ENCODE data around the gene SUPT16H.
"Not testable (repeated sequence)": the region's sequence is repeated elsewhere in the genome, so short reads cannot be mapped to it uniquely, and the experiment has no call there.

The SUPT16H gene

DNA sequence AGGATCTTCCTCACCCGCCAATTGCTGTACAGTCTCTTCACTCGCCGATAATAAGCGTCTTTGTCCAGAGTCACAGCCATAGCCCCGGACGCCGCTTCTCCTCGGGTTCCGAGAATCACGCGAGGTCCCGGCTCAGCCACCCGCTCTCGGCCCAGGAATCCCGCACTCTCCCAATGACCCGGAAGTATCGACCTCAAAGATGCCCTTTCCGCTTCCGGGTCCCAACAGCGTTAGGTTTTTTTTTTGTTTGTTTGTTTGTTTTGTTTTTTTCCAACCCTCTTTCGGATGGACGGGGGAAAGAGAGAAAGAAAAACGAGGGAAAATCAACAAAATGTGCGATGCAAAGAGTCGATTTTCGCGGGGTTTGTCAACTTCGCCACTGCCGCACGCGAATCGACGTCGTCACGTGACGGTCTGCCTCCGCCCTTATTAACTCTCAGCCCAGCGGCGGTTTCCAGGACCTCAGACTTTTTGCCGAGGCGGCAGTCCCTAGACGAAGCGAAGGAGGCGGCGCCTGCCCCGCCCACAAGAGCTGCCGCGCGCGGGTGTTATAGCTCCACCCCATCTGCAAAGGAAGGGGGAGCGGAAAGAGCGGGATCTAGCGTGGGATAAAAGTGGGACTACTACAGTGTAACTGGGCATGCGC lies at the start of gene SUPT16H:
TSS of gene SUPT16H (minus strand) at position 172 of the 646 bp plus-strand sequence. CDS start at position 80, 92 bp downstream.
- in situ Hi-C loops (cut with MboI; ENCODE audit: low sequenced_read_pairs): no loop called here

GRCh38 chr14:21431126-21431525 lies 47.3 kb upstream of the SUPT16H start:
- in situ Hi-C loops (cut with MboI; ENCODE audit: low sequenced_read_pairs): no loop called here

- in situ Hi-C loops (cut with MboI; ENCODE audit: low sequenced_read_pairs): no loop called here
These were observed 45.1 kb upstream of the SUPT16H start for GRCh38 chr14:21428930-21429329.

DNA sequence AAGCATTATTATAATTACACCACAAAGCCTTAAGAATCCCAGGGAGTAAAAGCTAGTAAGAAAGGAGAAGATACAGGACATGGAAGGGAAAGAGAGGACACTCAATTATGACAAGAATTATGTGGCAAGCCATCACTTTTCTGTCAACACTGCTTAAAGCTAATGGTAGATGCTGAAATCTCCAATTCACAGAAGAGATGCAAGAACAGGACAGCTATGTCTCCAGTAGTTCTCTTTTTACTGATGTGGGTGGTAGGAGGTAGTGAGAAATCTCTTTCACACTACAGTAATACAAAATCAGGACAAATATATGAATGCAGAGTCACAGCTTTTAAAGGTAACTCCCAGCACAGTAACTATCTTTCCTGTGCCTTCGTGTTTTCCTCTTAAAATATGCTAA lies 42.9 kb upstream of the SUPT16H start:
- in situ Hi-C loops (cut with MboI; ENCODE audit: low sequenced_read_pairs): no loop called here

GRCh38 chr14:21419528-21419927 lies 35.7 kb upstream of the SUPT16H start:
- in situ Hi-C loops (cut with MboI; ENCODE audit: low sequenced_read_pairs): no loop called here

- in situ Hi-C loops (cut with MboI; ENCODE audit: low sequenced_read_pairs): no loop called here
These were observed 31.5 kb upstream of the SUPT16H start for GRCh38 chr14:21415329-21415728.

- in situ Hi-C loops (cut with MboI; ENCODE audit: low sequenced_read_pairs): no loop called here
These were observed 30.4 kb upstream of the SUPT16H start for GRCh38 chr14:21414137-21414631.

DNA sequence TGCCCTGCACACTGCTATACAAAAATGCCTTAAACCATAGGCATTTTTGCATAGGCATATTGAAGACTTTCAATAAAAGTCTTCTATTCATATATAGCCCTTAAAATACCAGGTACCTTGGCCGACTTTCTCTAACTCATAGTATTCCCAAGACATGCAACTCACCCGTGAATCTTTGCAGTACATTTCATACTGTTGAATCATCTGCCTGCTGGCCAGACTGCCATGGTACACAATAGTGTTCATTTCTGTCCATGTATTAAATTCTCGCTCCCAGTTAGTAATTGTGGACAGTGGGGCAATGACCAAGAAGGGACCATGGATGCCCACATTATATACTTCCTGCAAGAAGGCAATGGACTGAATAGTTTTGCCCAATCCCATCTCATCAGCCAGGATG lies 24.3 kb upstream of the SUPT16H start:
- in situ Hi-C loops (cut with MboI; ENCODE audit: low sequenced_read_pairs): no loop called here

- in situ Hi-C loops (cut with MboI; ENCODE audit: low sequenced_read_pairs): no loop called here
These were observed 22.4 kb upstream of the SUPT16H start for GRCh38 chr14:21406213-21406612.

DNA sequence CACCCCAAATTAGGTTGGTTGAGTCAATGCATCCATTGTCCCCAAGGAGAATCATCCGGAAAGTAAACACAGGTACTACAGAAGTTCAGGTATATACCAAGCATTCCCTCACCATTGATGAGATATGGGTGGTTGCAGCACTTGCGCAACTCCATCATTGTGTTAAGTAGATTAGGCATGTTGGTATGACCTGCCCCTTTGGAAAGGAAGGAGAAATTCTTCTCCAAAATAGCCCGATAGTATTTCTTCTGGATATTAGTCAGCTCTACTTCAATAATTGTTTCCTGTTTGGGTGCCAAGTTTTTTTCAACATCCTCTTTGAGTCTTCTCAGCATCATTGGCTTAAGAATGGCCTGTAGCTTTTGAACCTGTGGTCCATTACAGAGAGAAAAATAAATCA lies 21.3 kb upstream of the SUPT16H start:
- in situ Hi-C loops (cut with MboI; ENCODE audit: low sequenced_read_pairs): no loop called here

- in situ Hi-C loops (cut with MboI; ENCODE audit: low sequenced_read_pairs): no loop called here
These were observed 15.6 kb upstream of the SUPT16H start for GRCh38 chr14:21399311-21399870.

DNA sequence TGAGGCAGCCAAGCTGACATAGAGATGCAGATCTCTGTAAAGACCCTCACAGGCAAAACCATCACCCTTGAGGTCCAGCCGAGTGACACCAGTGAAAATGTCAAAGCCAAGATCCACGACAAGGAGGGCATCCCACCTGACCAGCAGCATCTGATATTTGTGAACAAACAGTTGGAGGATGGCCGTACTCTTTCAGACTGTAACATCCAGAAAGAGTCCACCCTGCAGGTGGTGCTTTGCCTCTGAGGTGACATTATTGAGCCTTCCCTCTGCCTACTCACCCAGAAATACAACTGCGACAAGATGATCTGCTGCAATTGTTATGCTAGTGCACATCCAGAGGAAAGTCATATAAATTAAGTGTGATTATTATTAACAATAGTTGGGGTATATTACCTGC lies 15.1 kb upstream of the SUPT16H start:
- in situ Hi-C loops (cut with MboI; ENCODE audit: low sequenced_read_pairs): no loop called here

- in situ Hi-C loops (cut with MboI; ENCODE audit: low sequenced_read_pairs): no loop called here
These were observed 11.6 kb upstream of the SUPT16H start for GRCh38 chr14:21395450-21395849.

GRCh38 chr14:21385188-21385904 lies 1.5 kb upstream of the SUPT16H start:
- in situ Hi-C loops (cut with MboI; ENCODE audit: low sequenced_read_pairs): no loop called here

GRCh38 chr14:21384494-21384851 lies 654 bp upstream of the SUPT16H start:
- in situ Hi-C loops (cut with MboI; ENCODE audit: low sequenced_read_pairs): no loop called here

DNA sequence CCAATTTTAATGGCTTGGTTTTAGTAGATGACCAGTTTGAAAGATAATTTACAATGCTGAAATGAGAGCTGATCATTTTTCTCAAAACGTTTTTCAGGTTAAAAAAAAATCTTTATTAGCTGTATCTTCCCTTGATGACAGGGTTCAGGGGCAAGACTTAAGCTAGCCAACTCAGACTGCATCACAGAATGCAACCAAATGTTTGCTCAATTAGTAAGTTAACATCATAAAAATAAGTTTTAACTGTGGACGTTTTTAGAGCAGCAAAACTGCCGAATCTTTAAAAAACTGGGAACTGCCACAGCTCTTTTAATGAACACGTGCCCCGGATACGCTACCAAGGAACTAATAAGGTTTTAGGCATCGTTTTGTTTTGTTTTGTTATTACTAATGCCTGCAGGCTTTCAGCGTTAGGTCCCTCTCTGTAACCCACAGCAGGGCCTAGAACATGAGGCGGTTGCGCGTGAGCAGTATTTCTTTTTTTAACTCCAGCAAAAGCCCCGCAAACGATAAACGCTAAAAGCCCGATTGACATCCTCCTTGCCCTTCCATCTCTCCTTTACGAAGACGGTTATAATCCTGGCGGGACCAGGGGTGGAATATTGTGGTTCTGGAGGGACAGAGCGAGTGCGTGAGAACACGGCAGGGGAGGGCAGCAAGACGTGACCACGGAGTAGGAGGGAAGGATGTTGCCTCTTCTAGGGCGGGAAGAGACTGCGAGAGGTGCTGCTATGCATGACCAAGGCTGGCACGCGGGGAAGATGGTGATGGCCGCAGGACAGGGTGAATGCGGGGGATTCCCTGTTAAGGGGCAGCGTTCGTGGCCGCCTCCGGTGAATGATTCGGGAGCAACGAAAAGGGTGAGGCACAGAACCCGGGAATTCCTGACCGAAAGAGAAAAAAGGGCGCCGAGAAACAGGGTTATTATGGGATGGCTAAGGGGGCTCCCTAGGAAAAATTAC lies 652 bp downstream of the SUPT16H start:
- in situ Hi-C loops (cut with MboI; ENCODE audit: low sequenced_read_pairs): no loop called here

GRCh38 chr14:21382095-21382494 lies 1.7 kb downstream of the SUPT16H start:
- in situ Hi-C loops (cut with MboI; ENCODE audit: low sequenced_read_pairs): no loop called here

GRCh38 chr14:21379338-21379737 lies 4.5 kb downstream of the SUPT16H start:
- in situ Hi-C loops (cut with MboI; ENCODE audit: low sequenced_read_pairs): no loop called here

- in situ Hi-C loops (cut with MboI; ENCODE audit: low sequenced_read_pairs): no loop called here
These were observed 9.8 kb downstream of the SUPT16H start for GRCh38 chr14:21373980-21374379.

DNA sequence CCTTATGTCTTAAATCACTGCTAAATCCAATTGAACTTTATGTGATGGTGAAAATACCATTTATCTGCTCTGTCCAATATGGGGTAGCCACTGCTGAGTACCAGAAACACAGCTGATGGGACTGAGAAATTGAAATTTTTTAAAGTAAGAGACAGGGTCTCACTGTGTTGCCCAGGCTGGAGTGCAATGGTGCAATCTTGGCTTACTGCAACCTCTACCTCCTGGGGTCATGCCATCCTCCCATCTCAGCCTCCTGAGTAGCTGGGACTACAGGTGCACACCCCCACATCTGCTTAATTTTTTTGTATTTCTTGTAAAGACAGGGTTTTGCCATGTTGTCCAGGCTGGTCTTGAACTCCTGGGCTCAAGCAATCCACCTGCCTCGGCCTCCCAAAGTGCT lies 11.0 kb downstream of the SUPT16H start:
- in situ Hi-C loops (cut with MboI; ENCODE audit: low sequenced_read_pairs): not testable (repeated sequence)

Measured in HL-60/S4 treated with retinoic acid at 250 ng/mL for 4 days and 3 days (cell line).